PFSK-1 (cell line): ENCODE results near the gene HYAL3.

Experiments
- FOXP2 ChIP-seq: optimal IDR thresholded peaks from 2 replicates; pipeline ENCODE3; 2011; ENCODE audit warnings: borderline replicate concordance, control low read depth, inconsistent platforms; ENCODE audit not compliant: insufficient read depth; ENCODE audit errors: extremely low read length, extremely low read depth
- POLR2AphosphoS5 ChIP-seq: IDR thresholded peaks from 2 replicates; pipeline ENCODE4 v1.6.1; 2012; ENCODE audit warnings: low read depth, mild to moderate bottlenecking, control low read depth, low read length, moderate library complexity
- SIN3A ChIP-seq: IDR thresholded peaks from 2 replicates; pipeline ENCODE4 v1.6.1; 2012; ENCODE audit warnings: mild to moderate bottlenecking, low read length, moderate library complexity, borderline replicate concordance; ENCODE audit not compliant: insufficient read depth
- TAF1 ChIP-seq: IDR thresholded peaks from 2 replicates; pipeline ENCODE4 v1.6.1; 2012; ENCODE audit warnings: low read length, control low read depth, borderline replicate concordance; ENCODE audit not compliant: insufficient read depth
- TF ChIP-seq, protein P1 (sequence below), 2 experiments: IDR thresholded peaks; 2 replicates each; pipeline versions ENCODE4 v1.6.1 to v1.8.0; 2011 to 2012; ENCODE audit warnings: low read depth in 2 of 2, low read length in 2 of 2, control low read depth in 1 of 2, inconsistent platforms in 1 of 2, mild to moderate bottlenecking in 1 of 2, moderate library complexity in 1 of 2; ENCODE audit not compliant: insufficient read depth in 1 of 2

The HYAL3 gene

DNA sequence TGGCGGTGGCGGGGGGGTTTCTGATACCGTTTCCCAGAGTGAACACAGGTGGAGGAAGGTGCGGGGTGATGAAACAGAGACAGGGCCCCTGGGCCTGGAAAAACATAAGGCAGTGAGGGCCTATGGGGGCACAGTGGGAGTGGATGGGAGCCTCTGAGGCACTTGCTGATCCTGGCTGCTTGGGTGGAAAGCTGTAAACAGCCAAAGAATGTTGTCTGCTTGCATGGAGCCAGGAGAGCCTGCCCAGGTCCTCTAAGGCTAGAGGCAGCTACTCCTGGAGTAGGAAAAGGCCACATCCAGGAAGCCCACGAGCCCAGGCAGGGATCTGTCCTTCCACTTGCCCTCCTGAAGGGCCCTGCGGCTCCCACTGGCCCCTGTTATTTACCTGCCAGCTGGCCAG lies 33.2 kb downstream of the HYAL3 start:
- TF ChIP-seq FOXP2: no peak
- no peak for TF ChIP-seq TAF1
- no peak for TF ChIP-seq POLR2AphosphoS5
- TF ChIP-seq, protein P1, sequence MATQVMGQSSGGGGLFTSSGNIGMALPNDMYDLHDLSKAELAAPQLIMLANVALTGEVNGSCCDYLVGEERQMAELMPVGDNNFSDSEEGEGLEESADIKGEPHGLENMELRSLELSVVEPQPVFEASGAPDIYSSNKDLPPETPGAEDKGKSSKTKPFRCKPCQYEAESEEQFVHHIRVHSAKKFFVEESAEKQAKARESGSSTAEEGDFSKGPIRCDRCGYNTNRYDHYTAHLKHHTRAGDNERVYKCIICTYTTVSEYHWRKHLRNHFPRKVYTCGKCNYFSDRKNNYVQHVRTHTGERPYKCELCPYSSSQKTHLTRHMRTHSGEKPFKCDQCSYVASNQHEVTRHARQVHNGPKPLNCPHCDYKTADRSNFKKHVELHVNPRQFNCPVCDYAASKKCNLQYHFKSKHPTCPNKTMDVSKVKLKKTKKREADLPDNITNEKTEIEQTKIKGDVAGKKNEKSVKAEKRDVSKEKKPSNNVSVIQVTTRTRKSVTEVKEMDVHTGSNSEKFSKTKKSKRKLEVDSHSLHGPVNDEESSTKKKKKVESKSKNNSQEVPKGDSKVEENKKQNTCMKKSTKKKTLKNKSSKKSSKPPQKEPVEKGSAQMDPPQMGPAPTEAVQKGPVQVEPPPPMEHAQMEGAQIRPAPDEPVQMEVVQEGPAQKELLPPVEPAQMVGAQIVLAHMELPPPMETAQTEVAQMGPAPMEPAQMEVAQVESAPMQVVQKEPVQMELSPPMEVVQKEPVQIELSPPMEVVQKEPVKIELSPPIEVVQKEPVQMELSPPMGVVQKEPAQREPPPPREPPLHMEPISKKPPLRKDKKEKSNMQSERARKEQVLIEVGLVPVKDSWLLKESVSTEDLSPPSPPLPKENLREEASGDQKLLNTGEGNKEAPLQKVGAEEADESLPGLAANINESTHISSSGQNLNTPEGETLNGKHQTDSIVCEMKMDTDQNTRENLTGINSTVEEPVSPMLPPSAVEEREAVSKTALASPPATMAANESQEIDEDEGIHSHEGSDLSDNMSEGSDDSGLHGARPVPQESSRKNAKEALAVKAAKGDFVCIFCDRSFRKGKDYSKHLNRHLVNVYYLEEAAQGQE (IDR thresholded peaks at IDR 0.05; ENCODE audit: insufficient read depth in 1 of 2, low read depth in 2 of 2, low read length in 2 of 2): no peak
- TF ChIP-seq SIN3A: no peak

DNA sequence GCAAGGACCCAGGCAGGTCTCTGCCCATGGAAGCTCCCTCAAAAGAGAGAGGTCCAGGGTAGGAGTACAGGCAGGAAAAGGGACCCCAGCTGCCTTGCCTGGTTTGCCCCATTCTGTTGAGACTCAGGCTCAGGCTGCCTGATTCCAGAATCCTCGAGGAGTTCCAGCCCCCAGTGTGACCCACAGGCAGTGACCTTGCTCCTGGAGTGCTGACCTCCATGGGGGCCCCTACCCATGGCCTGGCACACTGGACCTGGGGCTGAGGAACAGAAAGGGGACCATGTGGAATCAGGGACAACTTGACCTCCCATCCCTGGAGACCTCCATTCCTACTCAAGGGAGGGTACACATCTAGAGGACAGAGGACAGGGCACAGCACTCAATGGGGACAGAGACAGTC lies 33.6 kb downstream of the HYAL3 start:
- TF ChIP-seq FOXP2 (no peak), POLR2AphosphoS5 (no peak), SIN3A (no peak), TAF1 (no peak)
- TF ChIP-seq, protein P1 (IDR thresholded peaks at IDR 0.05; ENCODE audit: insufficient read depth in 1 of 2, low read depth in 2 of 2, low read length in 2 of 2): no peak

DNA sequence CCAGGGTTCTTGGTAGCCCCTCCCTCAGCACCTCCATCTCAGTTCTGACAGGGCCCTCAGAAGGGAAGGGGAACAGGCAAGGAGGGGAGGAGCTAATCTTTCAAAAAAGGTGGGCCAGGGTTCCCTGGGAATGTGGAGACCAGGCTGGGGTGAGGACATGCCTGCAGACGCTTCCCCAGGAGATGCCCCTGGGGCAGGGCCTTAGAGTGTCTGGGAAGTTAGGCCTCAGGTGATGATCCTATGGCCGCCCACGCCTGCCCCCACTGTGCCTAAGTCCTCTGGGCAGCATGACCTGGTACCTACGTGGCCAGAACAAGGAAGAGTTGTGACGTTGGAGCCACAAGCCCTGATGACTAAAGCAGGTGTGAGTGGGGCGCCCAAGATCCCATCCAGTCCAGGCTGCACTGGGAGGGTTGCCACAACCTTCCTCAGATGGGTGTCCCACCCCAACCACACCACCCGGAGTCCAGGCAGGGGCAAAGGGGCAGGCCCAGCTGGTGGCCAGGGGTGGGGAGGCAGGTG lies 34.2 kb downstream of the HYAL3 start:
- TF ChIP-seq, protein P1 (IDR thresholded peaks at IDR 0.05; ENCODE audit: insufficient read depth in 1 of 2, low read depth in 2 of 2, low read length in 2 of 2): no peak
- TF ChIP-seq TAF1: no peak
- no peak for TF ChIP-seq POLR2AphosphoS5
- TF ChIP-seq SIN3A: no peak
- no peak for TF ChIP-seq FOXP2

DNA sequence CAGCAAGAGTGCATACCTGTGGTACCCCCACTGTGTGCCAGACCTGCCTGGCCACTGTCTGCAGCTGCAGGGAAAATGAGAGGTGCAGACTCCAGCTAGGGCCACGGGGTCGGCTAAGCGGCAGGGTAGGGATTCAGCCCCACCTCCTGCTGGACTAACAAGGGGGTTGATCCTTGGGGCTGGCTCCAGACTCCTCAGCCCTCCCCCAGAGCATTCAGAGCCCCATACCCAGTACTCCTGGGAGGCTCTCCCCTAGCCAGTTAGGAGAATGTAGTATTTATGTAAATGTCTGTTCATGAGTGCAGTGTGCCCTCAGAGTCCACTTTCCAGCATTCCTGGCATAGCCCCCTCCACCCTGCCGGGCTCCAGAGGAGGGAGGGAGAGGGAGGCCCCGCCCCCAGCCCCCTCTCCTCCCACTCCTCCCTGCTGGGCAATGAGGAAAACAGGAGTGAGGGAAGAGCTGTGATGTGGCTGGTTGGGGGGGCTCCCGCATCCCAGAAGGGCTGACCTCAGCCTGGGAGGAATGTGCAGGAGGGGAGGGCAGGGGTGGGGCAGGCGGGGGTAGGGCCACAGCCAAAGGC lies 34.7 kb downstream of the HYAL3 start:
- TF ChIP-seq SIN3A (no peak), TAF1 (no peak), FOXP2 (no peak), POLR2AphosphoS5 (no peak)
- TF ChIP-seq, protein P1 (IDR thresholded peaks at IDR 0.05; ENCODE audit: insufficient read depth in 1 of 2, low read depth in 2 of 2, low read length in 2 of 2): no peak
